Hepatocyte (in vitro differentiated cells): Measurements from ENCODE around the gene ERVFRD-1. TPM values are rescaled to one million over a fixed set of nuclear protein-coding genes. Genes with fewer than 3 reads are reported as not detected.

Experiments
- DNase-seq: peaks from one replicate; pipeline ENCODE4 v3.0.0-alpha.2; 2016; ENCODE audit warnings: low spot score
- H2AFZ ChIP-seq: fragments of 200-600 bp; sonication (generic); 2 replicates; pipeline ENCODE4 v1.6.0; 2016; ENCODE audit warnings: antibody characterized with exemption, mild to moderate bottlenecking
- H3K27ac ChIP-seq: fragments of 200-600 bp; sonication (generic); 2 replicates; pipeline ENCODE4 v1.5.1; 2016; ENCODE audit warnings: mild to moderate bottlenecking
- H3K27me3 ChIP-seq: fragments of 200-600 bp; sonication (generic); 2 replicates; pipeline ENCODE4 v1.6.1; 2016
- H3K36me3 ChIP-seq: fragments of 200-600 bp; sonication (generic); replicated peaks from 2 replicates; pipeline ENCODE4 v1.5.1; 2016; ENCODE audit warnings: low read depth; ENCODE audit not compliant: insufficient read depth
- H3K4me1 ChIP-seq: fragments of 200-600 bp; sonication (generic); 2 replicates; pipeline ENCODE4 v1.5.1; 2016; ENCODE audit warnings: mild to moderate bottlenecking, moderate library complexity; ENCODE audit not compliant: insufficient read depth
- H3K4me2 ChIP-seq: fragments of 200-600 bp; sonication (generic); 2 replicates; pipeline ENCODE4 v1.6.0; 2016
- H3K4me3 ChIP-seq: fragments of 200-600 bp; sonication (generic); 2 replicates; pipeline ENCODE4 v1.5.1; 2016; ENCODE audit warnings: mild to moderate bottlenecking
- H3K79me2 ChIP-seq: fragments of 200-600 bp; sonication (generic); 2 replicates; pipeline ENCODE4 v1.6.0; 2017; ENCODE audit warnings: mild to moderate bottlenecking
- H3K9me2 ChIP-seq: fragments of 200-600 bp; sonication (generic); replicated peaks from 2 replicates; pipeline ENCODE4 v1.6.0; 2017; ENCODE audit warnings: mild to moderate bottlenecking; ENCODE audit not compliant: insufficient read depth
- H3K9me3 ChIP-seq: fragments of 200-600 bp; sonication (generic); 2 replicates; pipeline ENCODE4 v1.5.1; 2016; ENCODE audit warnings: low read depth, mild to moderate bottlenecking
- H4K20me1 ChIP-seq: fragments of 200-600 bp; sonication (generic); 2 replicates; pipeline ENCODE4 v1.6.0; 2016; ENCODE audit warnings: mild to moderate bottlenecking; ENCODE audit not compliant: insufficient read depth, poor library complexity, severe bottlenecking
- CTCF ChIP-seq: fragments of 200-600 bp; sonication (generic); IDR thresholded peaks from 2 replicates; pipeline ENCODE4 v1.5.1; 2016; ENCODE audit warnings: antibody characterized with exemption, mild to moderate bottlenecking; ENCODE audit not compliant: poor library complexity
- EZH2 ChIP-seq: fragments of 200-600 bp; sonication (generic); IDR thresholded peaks from 2 replicates; pipeline ENCODE4 v1.6.1; 2016; ENCODE audit warnings: antibody characterized with exemption, mild to moderate bottlenecking, borderline replicate concordance
- EZH2phosphoT487 ChIP-seq: fragments of 200-600 bp; sonication (generic); IDR thresholded peaks from one replicate; pipeline ENCODE4 v1.6.1; 2018; ENCODE audit warnings: antibody characterized with exemption, mild to moderate bottlenecking, low read depth, moderate library complexity; ENCODE audit not compliant: unreplicated experiment, severe bottlenecking
- WGBS: methylation state at CpG from one replicate; pipeline ENCODE4 v1.1.6; 2016; ENCODE audit warnings: low lambda C conversion rate; ENCODE audit errors: missing lambda C conversion rate; 5-methylcytosine and 5-hydroxymethylcytosine counted together
- polyA plus RNA-seq: library from polyadenylated mRNA; unstranded; fragments of >200 nt; fragmentation: Nextera tagmentation; extraction: Ambion mirVana; gene quantifications from 2 replicates; pipeline ENCODE4 v1.2.1, GENCODE V29; 2016
- total RNA-seq: library from RNA; depleted of rRNA; stranded (reverse); fragments of >200 nt; gene quantifications from 2 replicates; pipeline ENCODE4 v1.2.3, GENCODE V29; 2014

ERVFRD-1 gene
- total and polyA plus RNA-seq, 2 experiments from 2014 or later, result 2.2 to 4.9 TPM

- no peaks in the 10 kb centered on the region for H3K27me3 ChIP-seq
- no peak overlapping the region for H3K4me2 ChIP-seq
- no peak overlapping the region for H3K27ac ChIP-seq
- WGBS, result 94% methylated on average over 8 of the region's 8 CpGs
- no peak for TF ChIP-seq CTCF
- no peak for TF ChIP-seq EZH2
- TF ChIP-seq EZH2phosphoT487, result no peak
- H3K4me3 ChIP-seq, result no peak overlapping the region
- no peaks in the 10 kb centered on the region for H4K20me1 ChIP-seq
- H3K79me2 ChIP-seq, result no peaks in the 10 kb centered on the region
- no peak overlapping the region for H2AFZ ChIP-seq
- no peaks in the 10 kb centered on the region for H3K9me3 ChIP-seq
- H3K36me3 ChIP-seq, result no peaks in the 10 kb centered on the region
- no peaks in the 10 kb centered on the region for H3K9me2 ChIP-seq
- peaks cover 4% of the 10 kb centered on the region for H3K4me1 ChIP-seq
- no peak for DNase-seq
These were observed 30.9 kb upstream of the ERVFRD-1 start for GRCh38 chr6:11142296-11143027.

GRCh38 chr6:11141295-11141694 lies 29.8 kb upstream of the ERVFRD-1 start:
- no peak for TF ChIP-seq EZH2phosphoT487
- no peak for TF ChIP-seq EZH2
- no peak for TF ChIP-seq CTCF
- Histone ChIP-seq H3K4me2 (no peak overlapping the region), H3K27me3 (no peaks in the 10 kb centered on the region), H3K27ac (no peak overlapping the region), H3K9me3 (no peaks in the 10 kb centered on the region), H3K4me3 (no peak overlapping the region), H4K20me1 (no peaks in the 10 kb centered on the region), H3K4me1 (peaks cover 4% of the 10 kb centered on the region), H2AFZ (no peak overlapping the region), H3K9me2 (no peaks in the 10 kb centered on the region), H3K36me3 (no peaks in the 10 kb centered on the region), H3K79me2 (no peaks in the 10 kb centered on the region)
- 94% methylated on average over 3 of the region's 3 CpGs for WGBS
- no peak for DNase-seq

- H3K36me3 ChIP-seq, result no peaks in the 10 kb centered on the region
- no peaks in the 10 kb centered on the region for H4K20me1 ChIP-seq
- DNase-seq, result no peak
- H3K9me2 ChIP-seq, result no peaks in the 10 kb centered on the region
- H2AFZ ChIP-seq, result no peak overlapping the region
- no peaks in the 10 kb centered on the region for H3K9me3 ChIP-seq
- no peak overlapping the region for H3K4me2 ChIP-seq
- TF ChIP-seq CTCF, result no peak
- no peak for TF ChIP-seq EZH2phosphoT487
- TF ChIP-seq EZH2, result no peak
- WGBS, result 75% methylated on average over 3 of the region's 3 CpGs
- H3K79me2 ChIP-seq, result no peaks in the 10 kb centered on the region
- no peaks in the 10 kb centered on the region for H3K27me3 ChIP-seq
- H3K27ac ChIP-seq, result no peak overlapping the region
- no peak overlapping the region for H3K4me3 ChIP-seq
- H3K4me1 ChIP-seq, result peaks cover 4% of the 10 kb centered on the region
These were observed 28.5 kb upstream of the ERVFRD-1 start for GRCh38 chr6:11140056-11140455.
